Measurements from ENCODE around the gene IWS1. TPM values are rescaled to one million over a fixed set of nuclear protein-coding genes. Genes with fewer than 3 reads are reported as not detected.

IWS1 gene
- total RNA-seq, 4 donors from 2014 or later: 29.0 to 46.7 (median 31.0) TPM

- DNase-seq (ENCODE audit: low spot score): peak; percentile 72
- ATAC-seq (ENCODE audit: low FRiP score): peak; percentile 94
- TF ChIP-seq CTCF (IDR thresholded peaks at IDR 0.05): no peak
Measured at GRCh38 chr2:127516041-127516762, 10.1 kb downstream of the IWS1 start.

GRCh38 chr2:127515383-127515915 lies 10.8 kb downstream of the IWS1 start:
- TF ChIP-seq CTCF (IDR thresholded peaks at IDR 0.05): no peak
- DNase-seq (ENCODE audit: low spot score): no peak
- ATAC-seq (ENCODE audit: low FRiP score): peak; percentile 29

- no peak for ATAC-seq (ENCODE audit: low FRiP score)
- no peak for DNase-seq (ENCODE audit: low spot score)
- TF ChIP-seq CTCF (IDR thresholded peaks at IDR 0.05): no peak
Measured at GRCh38 chr2:127514485-127514884, 11.8 kb downstream of the IWS1 start.

GRCh38 chr2:127514076-127514475 lies 12.2 kb downstream of the IWS1 start:
- no peak for TF ChIP-seq CTCF (IDR thresholded peaks at IDR 0.05)
- DNase-seq (ENCODE audit: low spot score) (no peak), ATAC-seq (ENCODE audit: low FRiP score) (no peak)

GRCh38 chr2:127512362-127512761 lies 13.9 kb downstream of the IWS1 start:
- TF ChIP-seq CTCF (IDR thresholded peaks at IDR 0.05): no peak
- ATAC-seq (ENCODE audit: low FRiP score) (no peak), DNase-seq (ENCODE audit: low spot score) (no peak)

GRCh38 chr2:127511917-127512316 lies 14.4 kb downstream of the IWS1 start:
- no peak for TF ChIP-seq CTCF (IDR thresholded peaks at IDR 0.05)
- DNase-seq (ENCODE audit: low spot score): no peak
- ATAC-seq (ENCODE audit: low FRiP score): no peak

- ATAC-seq (ENCODE audit: low FRiP score) (no peak), DNase-seq (ENCODE audit: low spot score) (no peak)
- TF ChIP-seq CTCF (IDR thresholded peaks at IDR 0.05): no peak
Measured at GRCh38 chr2:127511090-127511695, 15.1 kb downstream of the IWS1 start.

All from omental fat pad (tissue), 4 donors.